ENCODE data around the gene CLDN6.

GRCh38 chr16:2992383-2993081, 25.5 kb downstream of the CLDN6 start:
- no peak for TF ChIP-seq ZNF274 (IDR thresholded peaks at IDR 0.05; ENCODE audit: low read depth, low read length)
- TF ChIP-seq YY1 (IDR thresholded peaks at IDR 0.05; ENCODE audit: insufficient read depth, insufficient read length) = no peak
- TF ChIP-seq SUZ12 (IDR thresholded peaks at IDR 0.05; ENCODE audit: extremely low read depth, insufficient read depth, insufficient read length) = no peak

All from NT2/D1 (cell line).